Activated CD4-positive, alpha-beta T cell treated with anti-CD3 and anti-CD28 coated beads, Interleukin-2, amount 10 ng/mL, durations not matched to agents 7 days and 5 days (primary cell): ENCODE data around the gene ACTA1. TPM values are rescaled to one million over a fixed set of nuclear protein-coding genes. Genes with fewer than 3 reads are reported as not detected.
A peak's percentile ranks its signal among the peaks of the same experiment; 100 is the strongest.

ENCODE experiments used
- CTCF ChIA-PET: fragments of 350-600 bp; sonication (Branson Sonifier 250); formaldehyde crosslinking; loops from one replicate; lab custom pipeline; 2021; ENCODE audit warnings: antibody characterized with exemption; lab: Charles Lee
- POLR2A ChIA-PET: fragments of 350-600 bp; sonication (Branson Sonifier 250); formaldehyde crosslinking; loops from one replicate; lab custom pipeline; 2021; ENCODE audit warnings: antibody characterized with exemption; lab: Charles Lee
- DNase-seq: peaks from one replicate; pipeline ENCODE4 v3.0.0-alpha.2; 2020
- H3K27ac Mint-ChIP-seq: one replicate; pipeline ENCODE4 v1.8.0; 2021; ENCODE audit warnings: mild to moderate bottlenecking, moderate library complexity, mixed read lengths
- H3K27me3 Mint-ChIP-seq: one replicate; pipeline ENCODE4 v1.8.0; 2021; ENCODE audit warnings: mixed read lengths
- H3K36me3 Mint-ChIP-seq: one replicate; pipeline ENCODE4 v1.8.0; 2021; ENCODE audit warnings: low read depth, mixed read lengths
- H3K4me1 Mint-ChIP-seq: one replicate; pipeline ENCODE4 v1.8.0; 2021; ENCODE audit warnings: mixed read lengths
- H3K4me3 Mint-ChIP-seq: one replicate; pipeline ENCODE4 v1.8.0; 2021; ENCODE audit warnings: mild to moderate bottlenecking, moderate library complexity, mixed read lengths
- H3K9me3 Mint-ChIP-seq: one replicate; pipeline ENCODE4 v1.8.0; 2021; ENCODE audit warnings: mixed read lengths
- total RNA-seq, 2 experiments: library from RNA; stranded (reverse); gene quantifications; one replicate each; pipeline ENCODE4 v1.2.3, GENCODE V29; 2021

The ACTA1 gene
- total RNA-seq, 2 experiments from 2014 or later: not detected

- ChIA-PET POLR2A (no interaction called here), CTCF (interaction anchor here (0.8 to 1.8 kb wide), 2 partner anchors 9 to 14 kb away, joined by 3 to 5 read pairs; no protein-coding TSS in a partner anchor)
- Mint-ChIP-seq H3K36me3 (peaks cover 48% of the 10 kb centered on the region), H3K4me3 (no peak overlapping the region), H3K9me3 (no peaks in the 10 kb centered on the region), H3K27me3 (no peaks in the 10 kb centered on the region), H3K4me1 (peaks cover 6% of the 10 kb centered on the region), H3K27ac (no peak overlapping the region)
- DNase-seq: no peak
Measured at GRCh38 chr1:229459815-229460214, 25.9 kb upstream of the ACTA1 start.

- H3K4me3 Mint-ChIP-seq: no peak overlapping the region
- CTCF ChIA-PET: no interaction called here
- peaks cover 36% of the 10 kb centered on the region for H3K36me3 Mint-ChIP-seq
- H3K27ac Mint-ChIP-seq: no peak overlapping the region
- peaks cover 6% of the 10 kb centered on the region for H3K4me1 Mint-ChIP-seq
- DNase-seq: no peak
- H3K27me3 Mint-ChIP-seq: no peaks in the 10 kb centered on the region
- POLR2A ChIA-PET: no interaction called here
- H3K9me3 Mint-ChIP-seq: no peaks in the 10 kb centered on the region
Measured at GRCh38 chr1:229457436-229457835, 23.5 kb upstream of the ACTA1 start.

GRCh38 chr1:229456016-229456415, 22.1 kb upstream of the ACTA1 start:
- POLR2A ChIA-PET: no interaction called here
- DNase-seq: no peak
- H3K9me3 Mint-ChIP-seq: no peaks in the 10 kb centered on the region
- peaks cover 28% of the 10 kb centered on the region for H3K36me3 Mint-ChIP-seq
- H3K27me3 Mint-ChIP-seq: no peaks in the 10 kb centered on the region
- no peak overlapping the region for H3K27ac Mint-ChIP-seq
- H3K4me1 Mint-ChIP-seq: peaks cover 6% of the 10 kb centered on the region
- no peak overlapping the region for H3K4me3 Mint-ChIP-seq
- CTCF ChIA-PET: no interaction called here

- Mint-ChIP-seq H3K27ac (no peak overlapping the region), H3K36me3 (peaks cover 19% of the 10 kb centered on the region), H3K4me3 (no peak overlapping the region), H3K4me1 (peaks cover 6% of the 10 kb centered on the region), H3K9me3 (no peaks in the 10 kb centered on the region), H3K27me3 (no peaks in the 10 kb centered on the region)
- DNase-seq: no peak
- ChIA-PET POLR2A (no interaction called here), CTCF (no interaction called here)
Measured at GRCh38 chr1:229454056-229454455, 20.2 kb upstream of the ACTA1 start.

GRCh38 chr1:229452956-229453801, 19.3 kb upstream of the ACTA1 start:
- CTCF ChIA-PET: interaction anchor here (0.7 to 0.8 kb wide), 2 partner anchors 10 to 225 kb away, joined by 3 to 4 read pairs; no protein-coding TSS in a partner anchor

GRCh38 chr1:229448845-229449244, 15.0 kb upstream of the ACTA1 start:
- Mint-ChIP-seq H3K4me1 (no peaks in the 10 kb centered on the region), H3K4me3 (no peak overlapping the region), H3K27ac (peak overlapping the region; percentile 16), H3K9me3 (no peaks in the 10 kb centered on the region), H3K27me3 (no peaks in the 10 kb centered on the region), H3K36me3 (peaks cover 41% of the 10 kb centered on the region)
- DNase-seq: no peak
- ChIA-PET CTCF (interaction anchor here (0.7 to 0.9 kb wide), 2 partner anchors 33 to 46 kb away, joined by 3 read pairs; no protein-coding TSS in a partner anchor), POLR2A (no interaction called here)

More at GRCh38 chr1:229452956-229453801, 19.3 kb upstream of the ACTA1 start:
- H3K4me3 Mint-ChIP-seq: no peak overlapping the region
- POLR2A ChIA-PET: interaction anchor here (0.6 kb wide), 1 partner anchor 57 kb away, joined by 3 read pairs; no protein-coding TSS in a partner anchor
- no peaks in the 10 kb centered on the region for H3K27me3 Mint-ChIP-seq
- peaks cover 6% of the 10 kb centered on the region for H3K4me1 Mint-ChIP-seq
- no peaks in the 10 kb centered on the region for H3K9me3 Mint-ChIP-seq
- H3K27ac Mint-ChIP-seq: no peak overlapping the region
- DNase-seq: no peak
- H3K36me3 Mint-ChIP-seq: peaks cover 24% of the 10 kb centered on the region

GRCh38 chr1:229448354-229448753, 14.5 kb upstream of the ACTA1 start:
- peaks cover 41% of the 10 kb centered on the region for H3K36me3 Mint-ChIP-seq
- ChIA-PET POLR2A (no interaction called here), CTCF (interaction anchor here (0.9 kb wide), 1 partner anchor 33 kb away, joined by 3 read pairs; no protein-coding TSS in a partner anchor)
- H3K4me1 Mint-ChIP-seq: no peaks in the 10 kb centered on the region
- H3K27ac Mint-ChIP-seq: no peak overlapping the region
- no peak overlapping the region for H3K4me3 Mint-ChIP-seq
- H3K27me3 Mint-ChIP-seq: no peaks in the 10 kb centered on the region
- DNase-seq: no peak
- H3K9me3 Mint-ChIP-seq: no peaks in the 10 kb centered on the region

GRCh38 chr1:229447809-229448252, 13.9 kb upstream of the ACTA1 start:
- Mint-ChIP-seq H3K27ac (no peak overlapping the region), H3K4me3 (no peak overlapping the region), H3K36me3 (peaks cover 41% of the 10 kb centered on the region), H3K9me3 (no peaks in the 10 kb centered on the region), H3K27me3 (no peaks in the 10 kb centered on the region), H3K4me1 (no peaks in the 10 kb centered on the region)
- no peak for DNase-seq
- ChIA-PET CTCF (no interaction called here), POLR2A (no interaction called here)

- H3K27ac Mint-ChIP-seq: no peak overlapping the region
- ChIA-PET POLR2A (no interaction called here), CTCF (interaction anchor here (1.3 kb wide), 1 partner anchor 15 kb away, joined by 5 read pairs; no protein-coding TSS in a partner anchor)
- no peaks in the 10 kb centered on the region for H3K27me3 Mint-ChIP-seq
- no peaks in the 10 kb centered on the region for H3K9me3 Mint-ChIP-seq
- no peak for DNase-seq
- peaks cover 53% of the 10 kb centered on the region for H3K36me3 Mint-ChIP-seq
- H3K4me3 Mint-ChIP-seq: no peak overlapping the region
- H3K4me1 Mint-ChIP-seq: peaks cover 15% of the 10 kb centered on the region
Measured at GRCh38 chr1:229445828-229446227, 11.9 kb upstream of the ACTA1 start.

- ChIA-PET POLR2A (interaction anchor here (0.6 kb wide), 1 partner anchor 10 kb away, joined by 3 read pairs; no protein-coding TSS in a partner anchor), CTCF (interaction anchor here (0.9 to 2.2 kb wide), 6 partner anchors 10 to 214 kb away, joined by 3 to 9 read pairs (median 4); no protein-coding TSS in a partner anchor)
- Mint-ChIP-seq H3K27ac (peak overlapping the region; percentile 12), H3K36me3 (peaks cover 53% of the 10 kb centered on the region), H3K4me1 (peaks cover 25% of the 10 kb centered on the region), H3K9me3 (no peaks in the 10 kb centered on the region), H3K4me3 (no peak overlapping the region), H3K27me3 (peaks cover 18% of the 10 kb centered on the region)
- peak; percentile 39 for DNase-seq
Measured at GRCh38 chr1:229440851-229441537, 7.1 kb upstream of the ACTA1 start.

- Mint-ChIP-seq H3K4me1 (peaks cover 25% of the 10 kb centered on the region), H3K27me3 (peaks cover 42% of the 10 kb centered on the region), H3K4me3 (no peak overlapping the region), H3K9me3 (no peaks in the 10 kb centered on the region), H3K36me3 (peaks cover 37% of the 10 kb centered on the region), H3K27ac (no peak overlapping the region)
- ChIA-PET CTCF (interaction anchor here (0.6 to 1.9 kb wide), 5 partner anchors 28 to 285 kb away, joined by 3 to 7 read pairs (median 4); no protein-coding TSS in a partner anchor), POLR2A (no interaction called here)
- DNase-seq: no peak
Measured at GRCh38 chr1:229438021-229438420, 4.1 kb upstream of the ACTA1 start.

- Mint-ChIP-seq H3K9me3 (no peaks in the 10 kb centered on the region), H3K36me3 (peaks cover 37% of the 10 kb centered on the region), H3K27me3 (peaks cover 47% of the 10 kb centered on the region), H3K4me1 (peaks cover 26% of the 10 kb centered on the region), H3K27ac (no peak overlapping the region), H3K4me3 (no peak overlapping the region)
- no peak for DNase-seq
- POLR2A ChIA-PET: no interaction called here
- CTCF ChIA-PET: interaction anchor here (0.6 to 2.0 kb wide), 6 partner anchors 10 to 285 kb away, joined by 3 to 7 read pairs (median 4); no protein-coding TSS in a partner anchor
Measured at GRCh38 chr1:229437443-229437842, 3.5 kb upstream of the ACTA1 start.
